GM23338 (cell line): Measurements from ENCODE around the gene MET. TPM values are rescaled to one million over a fixed set of nuclear protein-coding genes. Genes with fewer than 3 reads are reported as not detected.

Experiments
- ATAC-seq: fragments of 200-7000 bp; cut with Tn5 transposase; 3 replicates; pipeline ENCODE4 v1.9.1; 2020
- DNase-seq: peaks from one replicate; pipeline ENCODE4 v3.0.0-alpha.2; 2015; ENCODE audit warnings: low spot score
- H2AFZ ChIP-seq: fragments of 200-600 bp; sonication (generic); 2 replicates; pipeline ENCODE4 v1.8.0; 2016; ENCODE audit warnings: antibody characterized with exemption, mild to moderate bottlenecking, moderate library complexity
- H3F3A ChIP-seq: fragments of 200-600 bp; sonication (generic); replicated peaks from 2 replicates; pipeline ENCODE4 v1.8.0; 2017; ENCODE audit warnings: antibody characterized with exemption, mixed run types, low read depth
- H3K27ac ChIP-seq: fragments of 200-600 bp; sonication (generic); 2 replicates; pipeline ENCODE4 v1.6.1; 2016; ENCODE audit warnings: low read depth
- H3K27me3 ChIP-seq: fragments of 200-600 bp; sonication (generic); 2 replicates; pipeline ENCODE4 v1.8.0; 2016; ENCODE audit warnings: mild to moderate bottlenecking, mixed run types, moderate library complexity; ENCODE audit not compliant: insufficient read depth
- H3K36me3 ChIP-seq: fragments of 200-600 bp; sonication (generic); 2 replicates; pipeline ENCODE4 v1.8.0; 2016; ENCODE audit warnings: mild to moderate bottlenecking; ENCODE audit not compliant: insufficient read depth
- H3K4me1 ChIP-seq: fragments of 200-600 bp; sonication (generic); 2 replicates; pipeline ENCODE4 v1.8.0; 2016; ENCODE audit warnings: mild to moderate bottlenecking, moderate library complexity; ENCODE audit not compliant: insufficient read depth
- H3K4me2 ChIP-seq: fragments of 200-600 bp; sonication (generic); 2 replicates; pipeline ENCODE4 v1.7.1; 2017; ENCODE audit warnings: mixed run types
- H3K4me3 ChIP-seq: fragments of 200-600 bp; sonication (generic); 2 replicates; pipeline ENCODE4 v1.6.1; 2016; ENCODE audit warnings: mixed run types
- H3K79me2 ChIP-seq: fragments of 200-600 bp; sonication (generic); replicated peaks from 2 replicates; pipeline ENCODE4 v1.8.0; 2017; ENCODE audit warnings: mild to moderate bottlenecking; ENCODE audit not compliant: insufficient read depth
- H3K9me2 ChIP-seq: fragments of 200-600 bp; sonication (generic); 2 replicates; pipeline ENCODE4 v1.8.0; 2017; ENCODE audit not compliant: insufficient read depth
- H4K20me1 ChIP-seq: fragments of 200-600 bp; sonication (generic); replicated peaks from 2 replicates; pipeline ENCODE4 v1.8.0; 2017; ENCODE audit warnings: mild to moderate bottlenecking; ENCODE audit not compliant: insufficient read depth
- H3K27ac Mint-ChIP-seq: 2 replicates; pipeline ENCODE4 v1.8.0; 2020; ENCODE audit warnings: inconsistent platforms, mild to moderate bottlenecking, moderate library complexity, mixed read lengths
- H3K27me3 Mint-ChIP-seq: 3 replicates; pipeline ENCODE4 v1.8.0; 2022; ENCODE audit warnings: low read depth, mild to moderate bottlenecking, moderate library complexity, mixed read lengths, inconsistent platforms; ENCODE audit not compliant: insufficient read depth, poor library complexity
- H3K36me3 Mint-ChIP-seq: 3 replicates; pipeline ENCODE4 v1.8.0; 2021; ENCODE audit warnings: low read depth, mild to moderate bottlenecking, inconsistent platforms, moderate library complexity, mixed read lengths
- H3K4me1 Mint-ChIP-seq: 3 replicates; pipeline ENCODE4 v1.8.0; 2020; ENCODE audit warnings: mild to moderate bottlenecking, inconsistent platforms, mixed read lengths
- H3K4me3 Mint-ChIP-seq: 3 replicates; pipeline ENCODE4 v1.8.0; 2021; ENCODE audit warnings: moderate library complexity, mild to moderate bottlenecking, inconsistent platforms, mixed read lengths
- H3K9me3 Mint-ChIP-seq: 3 replicates; pipeline ENCODE4 v1.8.0; 2020; ENCODE audit warnings: moderate library complexity, mild to moderate bottlenecking, inconsistent platforms, mixed read lengths
- CREB1 ChIP-seq: fragments of 250-450 bp; sonication (Bioruptor Pico); IDR thresholded peaks from 2 replicates; pipeline ENCODE4 v1.5.0; 2020; ENCODE audit warnings: low read depth, mild to moderate bottlenecking, moderate library complexity
- EZH2 ChIP-seq: fragments of 200-600 bp; sonication (generic); IDR thresholded peaks from one replicate; pipeline ENCODE4 v1.8.0; 2017; ENCODE audit warnings: antibody characterized with exemption, mild to moderate bottlenecking, low read depth; ENCODE audit not compliant: unreplicated experiment
- EZH2phosphoT487 ChIP-seq: fragments of 200-600 bp; sonication (generic); IDR thresholded peaks from one replicate; pipeline ENCODE4 v1.8.1; 2018; ENCODE audit warnings: antibody characterized with exemption; ENCODE audit not compliant: unreplicated experiment
- JUNB ChIP-seq: IDR thresholded peaks from one replicate; pipeline ENCODE4 v1.6.1; 2016; ENCODE audit warnings: antibody characterized with exemption; ENCODE audit not compliant: unreplicated experiment
- NANOG ChIP-seq: IDR thresholded peaks from 2 replicates; pipeline ENCODE4 v1.6.1; 2016; ENCODE audit warnings: antibody characterized with exemption, borderline replicate concordance
- POLR2AphosphoS5 ChIP-seq: IDR thresholded peaks from 2 replicates; pipeline ENCODE4 v1.6.1; 2016; ENCODE audit warnings: antibody characterized with exemption, low read depth
- STAT1 ChIP-seq: IDR thresholded peaks from one replicate; pipeline ENCODE4 v1.6.1; 2016; ENCODE audit warnings: antibody characterized with exemption; ENCODE audit not compliant: unreplicated experiment
- ZNF114 ChIP-seq: fragments of 250-450 bp; sonication (Bioruptor Pico); IDR thresholded peaks from 2 replicates; pipeline ENCODE4 v1.5.0; 2020; ENCODE audit warnings: mild to moderate bottlenecking, moderate library complexity
- ZNF331 ChIP-seq: fragments of 250-450 bp; sonication (Bioruptor Pico); IDR thresholded peaks from 2 replicates; pipeline ENCODE4 v1.5.0; 2020; ENCODE audit warnings: low read depth, mild to moderate bottlenecking, moderate library complexity
- polyA plus RNA-seq: library from polyadenylated mRNA; unstranded; fragments of >200 nt; fragmentation: Nextera tagmentation; extraction: Ambion mirVana; gene quantifications from 2 replicates; pipeline ENCODE4 v1.2.1, GENCODE V29; 2016
- total RNA-seq: library from RNA; depleted of rRNA; stranded (reverse); fragments of >200 nt; shearing (Covaris generic); gene quantifications from 2 replicates; pipeline ENCODE4 v1.2.3, GENCODE V29; 2014
- TF ChIP-seq, protein P1 (sequence below): IDR thresholded peaks from 2 replicates; pipeline ENCODE4 v1.6.1; 2016; ENCODE audit warnings: antibody characterized with exemption
- TF ChIP-seq, protein P2 (sequence below), 2 experiments: fragments of 200-600 bp in 1 of 2; sonication (generic) in 1 of 2; conservative IDR thresholded peaks; 2 replicates each; pipeline versions ENCODE4 v1.5.1 to v1.6.1; 2016 to 2017; ENCODE audit warnings: antibody characterized with exemption in 2 of 2, low read depth in 2 of 2, mild to moderate bottlenecking in 2 of 2, moderate library complexity in 1 of 2
- TF ChIP-seq, protein P3 (sequence below): fragments of 250-450 bp; sonication (Bioruptor Pico); IDR thresholded peaks from 2 replicates; pipeline ENCODE4 v1.5.0; 2020; ENCODE audit warnings: mild to moderate bottlenecking, moderate library complexity
- TF ChIP-seq, protein P4 (sequence below): IDR thresholded peaks from one replicate; pipeline ENCODE4 v1.6.1; 2018; ENCODE audit warnings: antibody characterized with exemption; ENCODE audit not compliant: unreplicated experiment

MET gene
- total and polyA plus RNA-seq, 2 experiments from 2014 or later = 4.8 to 23.1 TPM

DNA sequence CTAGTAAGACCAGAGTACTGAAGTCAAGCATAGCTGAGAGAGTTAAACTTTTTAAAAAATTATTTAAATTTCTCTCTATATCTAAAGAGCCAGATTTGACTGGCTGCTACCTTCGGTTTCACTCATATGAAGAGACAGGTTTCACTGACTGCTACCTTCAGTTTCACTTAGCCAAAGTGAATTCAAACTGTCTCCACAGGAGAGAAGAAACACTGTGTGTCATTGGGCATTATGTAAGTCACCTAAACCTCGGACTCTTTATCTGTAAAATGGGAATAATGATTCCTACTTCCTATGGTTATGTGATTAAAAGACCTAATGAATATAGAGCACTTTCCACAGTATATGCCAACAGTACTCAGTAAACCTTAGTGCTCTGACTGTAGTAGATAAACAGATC is 41.6 kb upstream of the MET start:
- Histone ChIP-seq H3K79me2 (no peaks in the 10 kb centered on the region), H3K4me1 (no peaks in the 10 kb centered on the region), H2AFZ (no peak overlapping the region), H3K4me3 (no peak overlapping the region), H3K27ac (no peak overlapping the region), H3F3A (no peaks in the 10 kb centered on the region), H4K20me1 (no peaks in the 10 kb centered on the region), H3K27me3 (no peaks in the 10 kb centered on the region), H3K4me2 (no peak overlapping the region), H3K36me3 (no peaks in the 10 kb centered on the region), H3K9me2 (peaks cover 6% of the 10 kb centered on the region; the same call in 1 of the 2 replicates)
- DNase-seq = no peak
- no peaks in the 10 kb centered on the region for H3K36me3 Mint-ChIP-seq
- no peaks in the 10 kb centered on the region; the same call in 2 of the 3 replicates for H3K9me3 Mint-ChIP-seq
- no peaks in the 10 kb centered on the region for H3K27me3 Mint-ChIP-seq
- H3K4me3 Mint-ChIP-seq = no peak overlapping the region
- H3K4me1 Mint-ChIP-seq = peaks cover 6% of the 10 kb centered on the region; the same call in 2 of the 3 replicates
- TF ChIP-seq, protein P1, sequence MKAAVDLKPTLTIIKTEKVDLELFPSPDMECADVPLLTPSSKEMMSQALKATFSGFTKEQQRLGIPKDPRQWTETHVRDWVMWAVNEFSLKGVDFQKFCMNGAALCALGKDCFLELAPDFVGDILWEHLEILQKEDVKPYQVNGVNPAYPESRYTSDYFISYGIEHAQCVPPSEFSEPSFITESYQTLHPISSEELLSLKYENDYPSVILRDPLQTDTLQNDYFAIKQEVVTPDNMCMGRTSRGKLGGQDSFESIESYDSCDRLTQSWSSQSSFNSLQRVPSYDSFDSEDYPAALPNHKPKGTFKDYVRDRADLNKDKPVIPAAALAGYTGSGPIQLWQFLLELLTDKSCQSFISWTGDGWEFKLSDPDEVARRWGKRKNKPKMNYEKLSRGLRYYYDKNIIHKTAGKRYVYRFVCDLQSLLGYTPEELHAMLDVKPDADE = no peak
- no peak for TF ChIP-seq POLR2AphosphoS5
- TF ChIP-seq, protein P2, sequence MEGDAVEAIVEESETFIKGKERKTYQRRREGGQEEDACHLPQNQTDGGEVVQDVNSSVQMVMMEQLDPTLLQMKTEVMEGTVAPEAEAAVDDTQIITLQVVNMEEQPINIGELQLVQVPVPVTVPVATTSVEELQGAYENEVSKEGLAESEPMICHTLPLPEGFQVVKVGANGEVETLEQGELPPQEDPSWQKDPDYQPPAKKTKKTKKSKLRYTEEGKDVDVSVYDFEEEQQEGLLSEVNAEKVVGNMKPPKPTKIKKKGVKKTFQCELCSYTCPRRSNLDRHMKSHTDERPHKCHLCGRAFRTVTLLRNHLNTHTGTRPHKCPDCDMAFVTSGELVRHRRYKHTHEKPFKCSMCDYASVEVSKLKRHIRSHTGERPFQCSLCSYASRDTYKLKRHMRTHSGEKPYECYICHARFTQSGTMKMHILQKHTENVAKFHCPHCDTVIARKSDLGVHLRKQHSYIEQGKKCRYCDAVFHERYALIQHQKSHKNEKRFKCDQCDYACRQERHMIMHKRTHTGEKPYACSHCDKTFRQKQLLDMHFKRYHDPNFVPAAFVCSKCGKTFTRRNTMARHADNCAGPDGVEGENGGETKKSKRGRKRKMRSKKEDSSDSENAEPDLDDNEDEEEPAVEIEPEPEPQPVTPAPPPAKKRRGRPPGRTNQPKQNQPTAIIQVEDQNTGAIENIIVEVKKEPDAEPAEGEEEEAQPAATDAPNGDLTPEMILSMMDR (conservative IDR thresholded peaks at IDR 0.05; ENCODE audit: low read depth in 2 of 2) = no peak
- TF ChIP-seq, protein P3, sequence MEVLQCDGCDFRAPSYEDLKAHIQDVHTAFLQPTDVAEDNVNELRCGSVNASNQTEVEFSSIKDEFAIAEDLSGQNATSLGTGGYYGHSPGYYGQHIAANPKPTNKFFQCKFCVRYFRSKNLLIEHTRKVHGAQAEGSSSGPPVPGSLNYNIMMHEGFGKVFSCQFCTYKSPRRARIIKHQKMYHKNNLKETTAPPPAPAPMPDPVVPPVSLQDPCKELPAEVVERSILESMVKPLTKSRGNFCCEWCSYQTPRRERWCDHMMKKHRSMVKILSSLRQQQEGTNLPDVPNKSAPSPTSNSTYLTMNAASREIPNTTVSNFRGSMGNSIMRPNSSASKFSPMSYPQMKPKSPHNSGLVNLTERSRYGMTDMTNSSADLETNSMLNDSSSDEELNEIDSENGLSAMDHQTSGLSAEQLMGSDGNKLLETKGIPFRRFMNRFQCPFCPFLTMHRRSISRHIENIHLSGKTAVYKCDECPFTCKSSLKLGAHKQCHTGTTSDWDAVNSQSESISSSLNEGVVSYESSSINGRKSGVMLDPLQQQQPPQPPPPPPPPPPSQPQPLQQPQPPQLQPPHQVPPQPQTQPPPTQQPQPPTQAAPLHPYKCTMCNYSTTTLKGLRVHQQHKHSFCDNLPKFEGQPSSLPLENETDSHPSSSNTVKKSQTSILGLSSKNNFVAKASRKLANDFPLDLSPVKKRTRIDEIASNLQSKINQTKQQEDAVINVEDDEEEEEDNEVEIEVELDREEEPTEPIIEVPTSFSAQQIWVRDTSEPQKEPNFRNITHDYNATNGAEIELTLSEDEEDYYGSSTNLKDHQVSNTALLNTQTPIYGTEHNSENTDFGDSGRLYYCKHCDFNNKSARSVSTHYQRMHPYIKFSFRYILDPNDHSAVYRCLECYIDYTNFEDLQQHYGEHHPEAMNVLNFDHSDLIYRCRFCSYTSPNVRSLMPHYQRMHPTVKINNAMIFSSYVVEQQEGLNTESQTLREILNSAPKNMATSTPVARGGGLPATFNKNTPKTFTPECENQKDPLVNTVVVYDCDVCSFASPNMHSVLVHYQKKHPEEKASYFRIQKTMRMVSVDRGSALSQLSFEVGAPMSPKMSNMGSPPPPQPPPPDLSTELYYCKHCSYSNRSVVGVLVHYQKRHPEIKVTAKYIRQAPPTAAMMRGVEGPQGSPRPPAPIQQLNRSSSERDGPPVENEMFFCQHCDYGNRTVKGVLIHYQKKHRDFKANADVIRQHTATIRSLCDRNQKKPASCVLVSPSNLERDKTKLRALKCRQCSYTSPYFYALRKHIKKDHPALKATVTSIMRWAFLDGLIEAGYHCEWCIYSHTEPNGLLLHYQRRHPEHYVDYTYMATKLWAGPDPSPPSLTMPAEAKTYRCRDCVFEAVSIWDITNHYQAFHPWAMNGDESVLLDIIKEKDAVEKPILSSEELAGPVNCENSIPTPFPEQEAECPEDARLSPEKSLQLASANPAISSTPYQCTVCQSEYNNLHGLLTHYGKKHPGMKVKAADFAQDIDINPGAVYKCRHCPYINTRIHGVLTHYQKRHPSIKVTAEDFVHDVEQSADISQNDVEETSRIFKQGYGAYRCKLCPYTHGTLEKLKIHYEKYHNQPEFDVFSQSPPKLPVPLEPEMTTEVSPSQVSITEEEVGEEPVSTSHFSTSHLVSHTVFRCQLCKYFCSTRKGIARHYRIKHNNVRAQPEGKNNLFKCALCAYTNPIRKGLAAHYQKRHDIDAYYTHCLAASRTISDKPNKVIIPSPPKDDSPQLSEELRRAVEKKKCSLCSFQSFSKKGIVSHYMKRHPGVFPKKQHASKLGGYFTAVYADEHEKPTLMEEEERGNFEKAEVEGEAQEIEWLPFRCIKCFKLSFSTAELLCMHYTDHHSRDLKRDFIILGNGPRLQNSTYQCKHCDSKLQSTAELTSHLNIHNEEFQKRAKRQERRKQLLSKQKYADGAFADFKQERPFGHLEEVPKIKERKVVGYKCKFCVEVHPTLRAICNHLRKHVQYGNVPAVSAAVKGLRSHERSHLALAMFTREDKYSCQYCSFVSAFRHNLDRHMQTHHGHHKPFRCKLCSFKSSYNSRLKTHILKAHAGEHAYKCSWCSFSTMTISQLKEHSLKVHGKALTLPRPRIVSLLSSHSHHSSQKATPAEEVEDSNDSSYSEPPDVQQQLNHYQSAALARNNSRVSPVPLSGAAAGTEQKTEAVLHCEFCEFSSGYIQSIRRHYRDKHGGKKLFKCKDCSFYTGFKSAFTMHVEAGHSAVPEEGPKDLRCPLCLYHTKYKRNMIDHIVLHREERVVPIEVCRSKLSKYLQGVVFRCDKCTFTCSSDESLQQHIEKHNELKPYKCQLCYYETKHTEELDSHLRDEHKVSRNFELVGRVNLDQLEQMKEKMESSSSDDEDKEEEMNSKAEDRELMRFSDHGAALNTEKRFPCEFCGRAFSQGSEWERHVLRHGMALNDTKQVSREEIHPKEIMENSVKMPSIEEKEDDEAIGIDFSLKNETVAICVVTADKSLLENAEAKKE (CRISPR knock-in tag) = no peak
- no peak for TF ChIP-seq EZH2phosphoT487
- TF ChIP-seq EZH2 = no peak
- TF ChIP-seq ZNF331 (CRISPR knock-in tag) = no peak
- TF ChIP-seq STAT1 = no peak
- no peak for TF ChIP-seq JUNB
- no peak for TF ChIP-seq CREB1
- no peak for TF ChIP-seq NANOG
- TF ChIP-seq, protein P4, sequence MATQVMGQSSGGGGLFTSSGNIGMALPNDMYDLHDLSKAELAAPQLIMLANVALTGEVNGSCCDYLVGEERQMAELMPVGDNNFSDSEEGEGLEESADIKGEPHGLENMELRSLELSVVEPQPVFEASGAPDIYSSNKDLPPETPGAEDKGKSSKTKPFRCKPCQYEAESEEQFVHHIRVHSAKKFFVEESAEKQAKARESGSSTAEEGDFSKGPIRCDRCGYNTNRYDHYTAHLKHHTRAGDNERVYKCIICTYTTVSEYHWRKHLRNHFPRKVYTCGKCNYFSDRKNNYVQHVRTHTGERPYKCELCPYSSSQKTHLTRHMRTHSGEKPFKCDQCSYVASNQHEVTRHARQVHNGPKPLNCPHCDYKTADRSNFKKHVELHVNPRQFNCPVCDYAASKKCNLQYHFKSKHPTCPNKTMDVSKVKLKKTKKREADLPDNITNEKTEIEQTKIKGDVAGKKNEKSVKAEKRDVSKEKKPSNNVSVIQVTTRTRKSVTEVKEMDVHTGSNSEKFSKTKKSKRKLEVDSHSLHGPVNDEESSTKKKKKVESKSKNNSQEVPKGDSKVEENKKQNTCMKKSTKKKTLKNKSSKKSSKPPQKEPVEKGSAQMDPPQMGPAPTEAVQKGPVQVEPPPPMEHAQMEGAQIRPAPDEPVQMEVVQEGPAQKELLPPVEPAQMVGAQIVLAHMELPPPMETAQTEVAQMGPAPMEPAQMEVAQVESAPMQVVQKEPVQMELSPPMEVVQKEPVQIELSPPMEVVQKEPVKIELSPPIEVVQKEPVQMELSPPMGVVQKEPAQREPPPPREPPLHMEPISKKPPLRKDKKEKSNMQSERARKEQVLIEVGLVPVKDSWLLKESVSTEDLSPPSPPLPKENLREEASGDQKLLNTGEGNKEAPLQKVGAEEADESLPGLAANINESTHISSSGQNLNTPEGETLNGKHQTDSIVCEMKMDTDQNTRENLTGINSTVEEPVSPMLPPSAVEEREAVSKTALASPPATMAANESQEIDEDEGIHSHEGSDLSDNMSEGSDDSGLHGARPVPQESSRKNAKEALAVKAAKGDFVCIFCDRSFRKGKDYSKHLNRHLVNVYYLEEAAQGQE = no peak
- TF ChIP-seq ZNF114 (CRISPR knock-in tag) = no peak
- ATAC-seq = no peak
- H3K27ac Mint-ChIP-seq = no peak overlapping the region
